Hematopoietic multipotent progenitor cell treated with erythropoietin and hydrocortisone succinate and interleukin-3 and kit ligand, for 4 days (in vitro differentiated cells): ENCODE results near the gene ALG2.
"Not testable (repeated sequence)": the region's sequence is repeated elsewhere in the genome, so short reads cannot be mapped to it uniquely, and the experiment has no call there.

Experiments used
- DNase-seq: peaks from one replicate; pipeline ENCODE4 v3.0.0-alpha.2; 2015

ALG2 gene

GRCh38 chr9:99237356-99237755 is 15.6 kb upstream of the ALG2 start:
- no peak for DNase-seq

GRCh38 chr9:99235926-99236634 is 14.3 kb upstream of the ALG2 start:
- peak; percentile 56 for DNase-seq

GRCh38 chr9:99235069-99235468 is 13.3 kb upstream of the ALG2 start:
- DNase-seq = no peak

GRCh38 chr9:99234618-99235017 is 12.9 kb upstream of the ALG2 start:
- DNase-seq = no peak

GRCh38 chr9:99231711-99232110 is 10.0 kb upstream of the ALG2 start:
- DNase-seq = peak; percentile 64

GRCh38 chr9:99230206-99230605 is 8.5 kb upstream of the ALG2 start:
- no peak for DNase-seq

GRCh38 chr9:99226054-99226453 is 4.3 kb upstream of the ALG2 start:
- DNase-seq = no peak

- no peak for DNase-seq
Observed at GRCh38 chr9:99224445-99224844, 2.7 kb upstream of the ALG2 start.

GRCh38 chr9:99222416-99223270 is 901 bp upstream of the ALG2 start:
- peak; percentile 62 for DNase-seq

GRCh38 chr9:99221266-99221620 is 499 bp downstream of the ALG2 start:
- DNase-seq = no peak

GRCh38 chr9:99220011-99220410 is 1.7 kb downstream of the ALG2 start:
- no peak for DNase-seq

GRCh38 chr9:99216073-99216472 is 5.7 kb downstream of the ALG2 start:
- no peak for DNase-seq

GRCh38 chr9:99213197-99213596 is 8.5 kb downstream of the ALG2 start:
- DNase-seq = peak; percentile 35

GRCh38 chr9:99211746-99212145 is 10.0 kb downstream of the ALG2 start:
- no peak for DNase-seq

- peak; percentile 19 for DNase-seq
Observed at GRCh38 chr9:99210572-99210971, 11.2 kb downstream of the ALG2 start.

- DNase-seq = no peak
Observed at GRCh38 chr9:99201603-99202002, 20.1 kb downstream of the ALG2 start.

GRCh38 chr9:99199938-99200539 is 21.7 kb downstream of the ALG2 start:
- DNase-seq = no peak

GRCh38 chr9:99197987-99198386 is 23.8 kb downstream of the ALG2 start:
- peak; percentile 22 for DNase-seq

GRCh38 chr9:99197124-99197630 is 24.6 kb downstream of the ALG2 start:
- DNase-seq = no peak

GRCh38 chr9:99196484-99196883 is 25.3 kb downstream of the ALG2 start:
- DNase-seq = not testable (repeated sequence)

- DNase-seq = no peak
Observed at GRCh38 chr9:99193466-99193821, 28.3 kb downstream of the ALG2 start.

GRCh38 chr9:99192786-99193465 is 28.8 kb downstream of the ALG2 start:
- peak; percentile 25 for DNase-seq

GRCh38 chr9:99190597-99191283 is 31.0 kb downstream of the ALG2 start:
- DNase-seq = no peak
